Parathyroid adenoma (tissue), 2 donors: ENCODE results near the gene TAF8.

Experiments
- H2AFZ ChIP-seq: fragments of 300-600 bp; sonication (generic); one replicate; pipeline ENCODE4 v1.7.0; 2017; ENCODE audit warnings: antibody characterized with exemption, mild to moderate bottlenecking
- H3K27ac ChIP-seq: fragments of 300-600 bp; sonication (generic); one replicate; pipeline ENCODE4 v1.7.0; 2017
- H3K27me3 ChIP-seq: fragments of 300-600 bp; sonication (generic); one replicate; pipeline ENCODE4 v1.7.0; 2017; ENCODE audit warnings: low read length; ENCODE audit not compliant: control insufficient read depth, insufficient read depth
- H3K36me3 ChIP-seq: fragments of 300-600 bp; sonication (generic); one replicate; pipeline ENCODE4 v1.7.0; 2017; ENCODE audit warnings: low read length; ENCODE audit not compliant: control insufficient read depth, insufficient read depth
- H3K4me1 ChIP-seq: fragments of 300-600 bp; sonication (generic); one replicate; pipeline ENCODE4 v1.7.0; 2017; ENCODE audit warnings: control low read depth
- H3K4me2 ChIP-seq: fragments of 300-600 bp; sonication (generic); one replicate; pipeline ENCODE4 v1.7.0; 2017; ENCODE audit warnings: low read length
- H3K4me3 ChIP-seq: fragments of 300-600 bp; sonication (generic); one replicate; pipeline ENCODE4 v1.7.0; 2017; ENCODE audit warnings: low read depth, low read length
- H3K79me2 ChIP-seq: fragments of 300-600 bp; sonication (generic); one replicate; pipeline ENCODE4 v1.7.0; 2017; ENCODE audit warnings: control low read depth
- H3K9ac ChIP-seq: fragments of 300-600 bp; sonication (generic); one replicate; pipeline ENCODE4 v1.7.0; 2017; ENCODE audit warnings: mild to moderate bottlenecking
- H3K9me3 ChIP-seq: fragments of 300-600 bp; sonication (generic); one replicate; pipeline ENCODE4 v1.7.0; 2017; ENCODE audit warnings: low read length; ENCODE audit not compliant: control insufficient read depth
- CTCF ChIP-seq: fragments of 300-600 bp; sonication (generic); IDR thresholded peaks from one replicate; pipeline ENCODE4 v1.7.0; 2017; ENCODE audit warnings: antibody characterized with exemption, mild to moderate bottlenecking
- donor health status: primary hyperparathyroidism.

Gene TAF8

DNA sequence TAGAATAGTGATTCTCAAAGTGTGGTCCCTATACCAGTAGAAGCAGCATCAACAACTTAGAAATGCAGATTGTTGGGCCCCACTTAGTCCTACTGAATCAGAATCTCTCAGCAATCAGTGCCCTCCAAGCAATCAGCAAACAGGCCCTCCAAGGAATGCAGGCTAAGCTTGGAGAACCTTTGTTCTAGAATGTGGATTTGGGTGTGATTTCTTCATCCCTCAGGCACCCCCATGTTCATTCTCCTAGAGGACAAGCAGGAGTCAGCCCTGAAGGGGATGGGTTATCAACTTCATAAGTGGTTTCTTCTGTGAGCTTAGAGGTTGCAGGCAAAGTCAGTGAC, 40.5 kb upstream of the TAF8 start:
- Histone ChIP-seq H3K4me2 (no peak overlapping the region), H2AFZ (no peak overlapping the region), H3K27ac (no peak overlapping the region), H3K4me3 (no peak overlapping the region), H3K79me2 (no peaks in the 10 kb centered on the region), H3K4me1 (peaks cover 4% of the 10 kb centered on the region), H3K9me3 (no peaks in the 10 kb centered on the region), H3K9ac (no peak overlapping the region), H3K27me3 (no peaks in the 10 kb centered on the region), H3K36me3 (no peaks in the 10 kb centered on the region)
- TF ChIP-seq CTCF = no peak

DNA sequence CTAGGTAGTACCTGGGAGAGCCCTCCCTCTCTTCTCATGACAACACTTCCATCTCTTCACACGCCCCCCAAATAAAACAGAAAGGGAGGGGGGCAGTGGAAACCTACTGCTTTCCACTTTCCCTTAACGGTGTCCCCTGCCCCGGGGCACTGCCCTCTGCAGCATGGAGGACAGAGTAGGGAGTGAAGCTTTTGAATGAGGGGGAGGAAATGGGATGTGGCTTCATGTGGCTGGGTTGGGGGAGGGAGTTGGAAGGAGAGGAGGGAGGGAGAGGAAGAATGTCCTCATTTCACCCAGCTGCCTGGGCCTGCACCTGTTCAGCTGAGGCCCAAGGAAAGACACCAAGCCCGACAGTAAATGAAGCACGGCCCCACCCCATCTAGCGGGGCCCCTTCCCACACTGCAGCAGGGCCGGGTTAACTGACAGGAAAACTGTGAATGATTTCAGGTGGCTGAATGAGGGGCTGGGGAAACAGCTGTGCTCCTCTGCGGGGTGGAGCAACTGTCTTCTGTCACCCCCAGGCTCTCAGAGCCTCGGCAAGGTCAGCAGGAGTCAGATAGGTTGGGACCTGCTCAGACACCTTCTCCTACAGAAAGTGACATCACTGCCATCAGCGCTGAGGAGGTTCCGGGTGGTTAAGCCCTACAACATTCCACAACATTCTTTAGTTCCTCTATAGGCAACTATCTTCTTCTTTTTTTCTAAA, 40.0 kb upstream of the TAF8 start:
- Histone ChIP-seq H3K9me3 (no peaks in the 10 kb centered on the region), H3K27me3 (no peaks in the 10 kb centered on the region), H2AFZ (no peak overlapping the region), H3K4me1 (peaks cover 4% of the 10 kb centered on the region), H3K36me3 (no peaks in the 10 kb centered on the region), H3K9ac (no peak overlapping the region), H3K79me2 (no peaks in the 10 kb centered on the region), H3K27ac (no peak overlapping the region), H3K4me2 (no peak overlapping the region), H3K4me3 (no peak overlapping the region)
- TF ChIP-seq CTCF = no peak

DNA sequence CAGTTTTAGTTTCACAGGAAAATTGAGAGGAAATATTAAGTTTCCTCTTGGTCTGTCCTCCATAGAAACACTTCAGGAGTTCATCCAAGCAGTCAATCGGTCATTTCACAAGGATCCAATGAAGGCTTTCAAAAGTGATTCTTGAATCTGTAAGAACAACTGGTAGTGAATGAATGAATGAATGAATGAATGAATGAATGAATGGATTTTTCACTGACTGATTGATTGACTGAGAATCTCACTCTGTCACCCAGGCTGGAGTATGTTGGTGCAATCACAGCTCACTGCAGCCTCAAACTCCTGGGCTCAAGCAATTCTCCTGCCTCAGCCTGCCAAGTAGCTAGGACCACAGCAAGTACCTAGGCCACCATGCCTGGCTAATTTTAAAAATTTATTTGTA, 39.4 kb upstream of the TAF8 start:
- H3K27me3 ChIP-seq = no peaks in the 10 kb centered on the region
- no peak overlapping the region for H3K4me3 ChIP-seq
- no peaks in the 10 kb centered on the region for H3K9me3 ChIP-seq
- no peak overlapping the region for H3K4me2 ChIP-seq
- no peak for TF ChIP-seq CTCF
- no peak overlapping the region for H3K9ac ChIP-seq
- H3K79me2 ChIP-seq = no peaks in the 10 kb centered on the region
- no peaks in the 10 kb centered on the region for H3K36me3 ChIP-seq
- H3K27ac ChIP-seq = no peak overlapping the region
- no peak overlapping the region for H2AFZ ChIP-seq
- H3K4me1 ChIP-seq = peaks cover 4% of the 10 kb centered on the region

DNA sequence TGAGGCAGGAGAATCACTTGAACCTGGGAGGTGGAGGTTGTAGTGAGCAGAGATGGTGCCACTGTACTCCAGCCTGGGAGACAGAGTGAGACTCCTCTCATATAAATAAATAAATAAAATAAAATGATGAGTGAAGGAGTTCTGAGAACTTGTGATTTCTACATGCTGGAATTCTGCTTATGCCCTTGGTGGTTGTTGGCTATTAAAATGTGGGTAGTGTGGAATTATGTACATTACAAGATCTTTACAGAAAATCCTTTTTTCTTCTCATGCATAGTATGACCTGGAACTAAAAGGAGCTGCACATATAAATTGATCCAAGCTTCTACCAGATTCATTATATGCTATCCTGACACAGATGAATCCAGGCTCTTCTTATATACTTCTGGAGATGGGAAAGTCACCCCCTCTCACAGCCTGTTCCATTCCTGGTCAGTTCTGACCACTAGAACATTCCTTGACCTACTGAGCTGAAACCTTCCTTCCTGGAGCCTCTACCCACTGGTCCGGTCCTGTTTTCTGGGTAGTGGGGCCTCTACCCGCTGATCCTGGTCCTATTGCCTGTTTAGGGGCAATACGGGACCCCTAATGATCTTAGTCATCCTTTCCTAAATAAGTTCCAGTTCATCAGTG, 37.7 kb upstream of the TAF8 start:
- Histone ChIP-seq H3K79me2 (no peaks in the 10 kb centered on the region), H3K27me3 (no peaks in the 10 kb centered on the region), H3K27ac (no peak overlapping the region), H3K9ac (no peak overlapping the region), H3K4me1 (peaks cover 4% of the 10 kb centered on the region), H3K4me2 (no peak overlapping the region), H2AFZ (no peak overlapping the region), H3K4me3 (no peak overlapping the region), H3K9me3 (no peaks in the 10 kb centered on the region), H3K36me3 (no peaks in the 10 kb centered on the region)
- no peak for TF ChIP-seq CTCF

- no peak overlapping the region for H3K4me3 ChIP-seq
- H2AFZ ChIP-seq = no peak overlapping the region
- no peak overlapping the region for H3K4me2 ChIP-seq
- H3K9me3 ChIP-seq = no peaks in the 10 kb centered on the region
- no peak overlapping the region for H3K27ac ChIP-seq
- no peak for TF ChIP-seq CTCF
- no peaks in the 10 kb centered on the region for H3K36me3 ChIP-seq
- H3K9ac ChIP-seq = no peak overlapping the region
- H3K79me2 ChIP-seq = no peaks in the 10 kb centered on the region
- H3K27me3 ChIP-seq = no peaks in the 10 kb centered on the region
- peaks cover 4% of the 10 kb centered on the region for H3K4me1 ChIP-seq
Observed at GRCh38 chr6:42013134-42013516, 37.2 kb upstream of the TAF8 start.
